Lower lobe of right lung (tissue), 2 donors: Measurements from ENCODE around the gene FBN3. TPM values are rescaled to one million over a fixed set of nuclear protein-coding genes. Genes with fewer than 3 reads are reported as not detected.

Experiments
- ATAC-seq, 2 donors: fragments of 200-7000 bp; cut with Tn5 transposase; one replicate each; pipeline ENCODE4 v1.9.1; 2020 to 2022; ENCODE audit warnings: mild to moderate bottlenecking in 2 of 2, moderate library complexity in 2 of 2
- DNase-seq: peaks from one replicate; pipeline ENCODE4 v3.0.0-alpha.2; 2020
- H3K27ac ChIP-seq: fragments of 200-600 bp; one replicate; pipeline ENCODE4 v1.8.0; 2022
- H3K27me3 ChIP-seq: fragments of 200-600 bp; one replicate; pipeline ENCODE4 v1.8.0; 2022; ENCODE audit warnings: low read depth
- H3K36me3 ChIP-seq: fragments of 200-600 bp; one replicate; pipeline ENCODE4 v1.8.0; 2022; ENCODE audit warnings: mild to moderate bottlenecking
- H3K4me1 ChIP-seq: fragments of 200-600 bp; one replicate; pipeline ENCODE4 v1.8.0; 2022
- H3K4me3 ChIP-seq: fragments of 200-600 bp; one replicate; pipeline ENCODE4 v1.8.0; 2022; ENCODE audit warnings: mild to moderate bottlenecking
- H3K9me3 ChIP-seq: fragments of 200-600 bp; one replicate; pipeline ENCODE4 v1.8.0; 2022
- CTCF ChIP-seq: fragments of 200-600 bp; IDR thresholded peaks from one replicate; pipeline ENCODE4 v1.8.0; 2022; ENCODE audit warnings: antibody characterized with exemption, mild to moderate bottlenecking
- intact Hi-C: fragments of 100-400 bp; cut with DNase I; formaldehyde crosslinking; loops from one replicate; pipeline ENCODE4 v1.11.0; 2022
- total RNA-seq: library from RNA; stranded (reverse); fragmentation: NEBNext Ultra II Directional; extraction: Animal tissue kit (Norgen Biotek cat#: 25700); gene quantifications from one replicate; pipeline ENCODE4 v1.2.1, GENCODE V29; 2021
- donor health status: DM: no; HTN: yes; CAD: no; lungs with severe emphysema.

FBN3 gene
- total RNA-seq, 1 donor from 2014 or later = 7.0 TPM

- DNase-seq (peak; percentile 4), ATAC-seq (peak; percentile 37 to 70)
Measured at GRCh38 chr19:8097681-8098567, 51.5 kb downstream of the FBN3 start.

GRCh38 chr19:8097198-8097597, 52.2 kb downstream of the FBN3 start:
- H3K9me3 ChIP-seq = peaks cover 30% of the 10 kb centered on the region
- peak; percentile 27 for DNase-seq
- H3K27ac ChIP-seq = no peak overlapping the region
- no peak overlapping the region for H3K4me3 ChIP-seq
- H3K4me1 ChIP-seq = no peaks in the 10 kb centered on the region
- no peaks in the 10 kb centered on the region for H3K27me3 ChIP-seq
- intact Hi-C loops = no loop called here
- no peak for ATAC-seq
- no peak for TF ChIP-seq CTCF
- no peaks in the 10 kb centered on the region for H3K36me3 ChIP-seq

More at GRCh38 chr19:8097681-8098567, 51.5 kb downstream of the FBN3 start:
- no peaks in the 10 kb centered on the region for H3K4me1 ChIP-seq
- H3K27ac ChIP-seq = no peak overlapping the region
- H3K36me3 ChIP-seq = no peaks in the 10 kb centered on the region
- no peak for TF ChIP-seq CTCF
- H3K27me3 ChIP-seq = no peaks in the 10 kb centered on the region
- intact Hi-C loops = no loop called here
- H3K4me3 ChIP-seq = no peak overlapping the region
- H3K9me3 ChIP-seq = peaks cover 30% of the 10 kb centered on the region

GRCh38 chr19:8096071-8096470, 53.3 kb downstream of the FBN3 start:
- no peak for TF ChIP-seq CTCF
- ATAC-seq (no peak), DNase-seq (peak; percentile 34)

GRCh38 chr19:8095354-8095886, 54.0 kb downstream of the FBN3 start:
- peaks cover 30% of the 10 kb centered on the region for H3K9me3 ChIP-seq
- ATAC-seq (no peak), DNase-seq (no peak)
- intact Hi-C loops = no loop called here
- TF ChIP-seq CTCF = no peak
- no peak overlapping the region for H3K4me3 ChIP-seq
- no peak overlapping the region for H3K27ac ChIP-seq
- no peaks in the 10 kb centered on the region for H3K4me1 ChIP-seq
- H3K27me3 ChIP-seq = no peaks in the 10 kb centered on the region
- H3K36me3 ChIP-seq = no peaks in the 10 kb centered on the region

More at GRCh38 chr19:8096071-8096470, 53.3 kb downstream of the FBN3 start:
- H3K36me3 ChIP-seq = no peaks in the 10 kb centered on the region
- H3K4me1 ChIP-seq = no peaks in the 10 kb centered on the region
- no peak overlapping the region for H3K27ac ChIP-seq
- no peak overlapping the region for H3K4me3 ChIP-seq
- H3K9me3 ChIP-seq = peaks cover 30% of the 10 kb centered on the region
- no peaks in the 10 kb centered on the region for H3K27me3 ChIP-seq
- intact Hi-C loops = no loop called here

- Histone ChIP-seq H3K36me3 (no peaks in the 10 kb centered on the region), H3K4me3 (no peak overlapping the region), H3K4me1 (no peaks in the 10 kb centered on the region), H3K9me3 (peaks cover 30% of the 10 kb centered on the region), H3K27me3 (no peaks in the 10 kb centered on the region), H3K27ac (no peak overlapping the region)
- ATAC-seq (no peak), DNase-seq (peak; percentile 19)
- intact Hi-C loops = no loop called here
- no peak for TF ChIP-seq CTCF
Measured at GRCh38 chr19:8094336-8094735, 55.1 kb downstream of the FBN3 start.
